ENCODE results near the gene SPATA33.

GRCh38 chr16:89696670-89697128 is 39.1 kb downstream of the SPATA33 start:
- TF ChIP-seq POLR2A (IDR thresholded peaks at IDR 0.05; ENCODE audit: extremely low read depth, insufficient read length) (no peak), MAX (IDR thresholded peaks at IDR 0.05; ENCODE audit: low read depth, low read length) (no peak)

Measured in NB4 (cell line).